AG08395 (cell line): ENCODE data around the gene TNFRSF9.
A peak's percentile ranks its signal among the peaks of the same experiment; 100 is the strongest.
"Not testable (repeated sequence)": the region's sequence is repeated elsewhere in the genome, so short reads cannot be mapped to it uniquely, and the experiment has no call there.

Experiments used
- DNase-seq: peaks from one replicate; pipeline ENCODE4 v3.0.0; 2012; ENCODE audit warnings: mixed read lengths, low spot score

TNFRSF9 gene

GRCh38 chr1:7919880-7920279, 20.8 kb downstream of the TNFRSF9 start:
- no peak for DNase-seq

GRCh38 chr1:7917971-7918370, 22.7 kb downstream of the TNFRSF9 start:
- DNase-seq: not testable (repeated sequence)

DNA sequence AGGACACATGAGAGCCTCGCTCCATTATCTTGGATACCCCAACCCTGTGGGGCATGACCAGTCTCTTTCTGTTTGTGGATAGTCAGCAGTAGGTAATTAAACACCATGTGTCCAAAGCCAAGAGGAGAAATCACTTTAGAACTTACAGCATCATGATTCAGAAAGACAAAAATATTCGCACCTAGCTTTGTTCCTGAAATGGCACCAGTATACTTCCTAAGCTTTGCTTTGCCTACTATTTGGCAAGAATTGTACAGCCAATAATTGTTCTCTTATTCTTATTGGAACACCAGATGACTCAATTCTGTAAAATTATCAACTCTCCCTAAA, 24.2 kb downstream of the TNFRSF9 start:
- DNase-seq: no peak

DNA sequence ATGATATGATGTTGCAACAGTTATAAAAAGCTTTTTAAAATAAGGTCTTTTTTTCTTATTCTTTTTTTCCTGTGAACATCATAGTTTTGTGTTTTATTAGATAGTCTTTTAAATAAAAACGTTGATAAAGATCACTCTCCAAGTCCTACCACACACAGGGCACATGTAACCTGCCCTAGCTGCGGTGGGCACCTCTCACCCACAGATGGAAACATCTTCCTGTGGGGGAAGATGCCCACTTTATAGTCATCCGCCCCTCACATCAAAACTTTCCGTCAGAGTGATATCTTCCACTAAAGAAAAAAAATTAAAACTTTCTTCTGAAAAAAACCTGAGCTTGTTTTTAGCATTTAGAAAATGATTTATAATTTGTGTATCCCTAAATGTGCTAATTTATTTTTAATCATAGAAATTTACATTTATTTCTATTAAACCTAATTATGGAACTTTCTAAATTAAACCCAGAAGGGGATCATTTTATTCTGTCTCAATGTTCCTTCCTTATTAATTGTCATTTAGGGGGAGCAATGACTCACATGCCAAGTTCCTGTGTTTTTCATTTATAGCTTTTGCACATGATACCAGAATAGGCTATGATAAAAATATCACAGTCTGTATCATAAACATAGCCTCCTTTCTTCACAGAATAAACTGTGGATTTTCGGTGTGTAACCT, 24.7 kb downstream of the TNFRSF9 start:
- no peak for DNase-seq

GRCh38 chr1:7912743-7913557, 27.7 kb downstream of the TNFRSF9 start:
- no peak for DNase-seq

DNA sequence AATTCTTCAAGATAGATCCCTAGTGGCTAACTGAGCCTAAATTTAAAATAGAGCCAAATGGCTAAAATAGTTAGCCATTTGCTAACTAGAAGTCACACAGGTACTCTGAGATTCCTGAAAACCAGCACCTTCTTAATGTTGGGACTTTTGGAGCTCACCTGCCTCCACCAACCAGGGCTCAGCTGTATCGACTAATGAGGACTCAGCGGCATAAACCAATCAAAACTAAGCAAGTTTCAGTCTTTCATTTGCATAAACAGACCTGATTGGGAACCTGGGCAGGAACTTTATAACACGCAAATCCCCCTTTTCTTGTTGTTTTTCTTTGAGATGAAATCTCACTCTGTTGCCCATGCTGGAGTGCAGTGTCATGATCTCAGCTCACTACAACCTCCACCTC, 28.5 kb downstream of the TNFRSF9 start:
- no peak for DNase-seq

DNA sequence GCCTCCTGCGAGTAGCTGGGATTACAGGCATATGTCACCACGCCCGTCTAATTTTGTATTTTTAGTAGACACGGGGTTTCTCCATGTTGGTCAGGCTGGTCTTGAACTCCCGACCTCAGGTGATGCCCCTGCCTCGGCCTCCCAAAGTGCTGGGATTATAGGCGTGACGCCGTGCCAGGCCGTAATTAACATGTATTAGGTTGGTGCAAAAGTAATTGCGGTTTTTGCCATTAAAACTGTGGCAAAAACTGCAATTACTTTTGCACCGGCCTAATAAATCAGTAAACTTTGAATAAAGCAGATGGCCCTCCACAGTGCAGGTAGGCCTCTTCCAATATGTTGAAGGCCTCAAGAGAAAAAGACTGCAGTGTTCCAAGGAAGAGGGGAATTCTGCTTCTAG, 35.4 kb downstream of the TNFRSF9 start:
- DNase-seq: no peak

- DNase-seq: peak; percentile 86
Observed at GRCh38 chr1:7902478-7903085, 38.1 kb downstream of the TNFRSF9 start.

GRCh38 chr1:7899741-7900140, 40.9 kb downstream of the TNFRSF9 start:
- DNase-seq: peak; percentile 14

DNA sequence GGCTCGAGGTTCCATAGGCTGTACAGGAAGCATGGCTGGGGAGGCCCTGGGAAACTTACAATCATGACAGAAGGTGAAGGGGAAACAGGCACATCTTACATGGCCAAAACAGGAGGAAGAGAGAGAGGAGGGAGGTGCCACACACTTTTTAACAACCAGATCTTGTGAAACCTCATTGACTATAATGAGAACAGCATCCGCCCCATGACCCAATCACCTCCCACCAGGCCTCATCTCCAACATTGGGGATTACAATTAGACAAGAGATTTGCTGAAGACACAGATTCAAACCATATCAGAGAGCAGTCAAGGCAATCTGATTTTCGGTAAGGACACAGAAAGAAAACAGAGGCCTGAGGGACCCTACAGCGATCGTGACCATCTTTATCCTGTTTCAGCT, 41.7 kb downstream of the TNFRSF9 start:
- DNase-seq: no peak

DNA sequence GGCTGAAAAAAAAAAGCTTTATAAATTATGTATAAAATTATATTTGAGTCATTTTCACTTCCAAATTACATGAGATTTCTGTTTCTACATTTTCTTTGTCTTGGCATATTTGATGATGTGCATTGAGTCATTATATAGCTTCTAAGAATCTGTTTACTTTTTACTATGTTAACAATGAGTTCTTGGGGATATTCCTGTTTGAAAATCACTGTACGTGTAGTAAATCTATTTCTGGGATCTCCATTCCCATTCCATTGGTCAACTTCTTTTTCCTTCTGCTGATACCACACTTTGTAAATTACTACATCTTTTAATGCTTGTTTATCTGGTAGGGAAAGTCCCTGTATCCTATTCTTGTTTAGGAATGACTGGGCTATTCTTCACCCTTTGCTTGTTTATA, 43.6 kb downstream of the TNFRSF9 start:
- no peak for DNase-seq

GRCh38 chr1:7893529-7894180, 47.0 kb downstream of the TNFRSF9 start:
- peak; percentile 80 for DNase-seq

- DNase-seq: no peak
Observed at GRCh38 chr1:7891804-7892203, 48.8 kb downstream of the TNFRSF9 start.

GRCh38 chr1:7890853-7891252, 49.8 kb downstream of the TNFRSF9 start:
- DNase-seq: no peak

- DNase-seq: peak; percentile 35
Observed at GRCh38 chr1:7888248-7889081, 52.2 kb downstream of the TNFRSF9 start.

GRCh38 chr1:7886405-7886745, 54.3 kb downstream of the TNFRSF9 start:
- no peak for DNase-seq

- no peak for DNase-seq
Observed at GRCh38 chr1:7885513-7886404, 54.9 kb downstream of the TNFRSF9 start.

- DNase-seq: no peak
Observed at GRCh38 chr1:7884757-7885156, 55.9 kb downstream of the TNFRSF9 start.

GRCh38 chr1:7879228-7879627, 61.4 kb downstream of the TNFRSF9 start:
- DNase-seq: no peak

GRCh38 chr1:7878027-7878426, 62.6 kb downstream of the TNFRSF9 start:
- no peak for DNase-seq
